Activated naive CD4-positive, alpha-beta T cell treated with anti-CD3 and anti-CD28 coated beads for 36 hours (primary cell): Measurements from ENCODE around the gene ANKRD10. TPM values are rescaled to one million over a fixed set of nuclear protein-coding genes. Genes with fewer than 3 reads are reported as not detected.

Experiments used
- CTCF ChIA-PET: fragments of 350-600 bp; sonication (Branson Sonifier 250); formaldehyde crosslinking; loops from one replicate; lab custom pipeline; 2021; ENCODE audit warnings: antibody characterized with exemption; lab: Charles Lee
- DNase-seq: peaks from one replicate; pipeline ENCODE4 v3.0.0-alpha.2; 2020
- H3K27ac Mint-ChIP-seq: one replicate; pipeline ENCODE4 v1.8.0; 2021; ENCODE audit warnings: mild to moderate bottlenecking, mixed read lengths
- H3K27me3 Mint-ChIP-seq: one replicate; pipeline ENCODE4 v1.8.0; 2021; ENCODE audit warnings: low read depth, mixed read lengths
- H3K36me3 Mint-ChIP-seq: one replicate; pipeline ENCODE4 v1.8.0; 2021; ENCODE audit warnings: low read depth, mixed read lengths
- H3K4me1 Mint-ChIP-seq: one replicate; pipeline ENCODE4 v1.8.0; 2021; ENCODE audit warnings: low read depth, mixed read lengths
- H3K4me3 Mint-ChIP-seq: one replicate; pipeline ENCODE4 v1.8.0; 2021; ENCODE audit warnings: mild to moderate bottlenecking, moderate library complexity, mixed read lengths
- H3K9me3 Mint-ChIP-seq: one replicate; pipeline ENCODE4 v1.8.0; 2021; ENCODE audit warnings: mixed read lengths
- intact Hi-C: fragments of 100-400 bp; cut with micrococcal nuclease; formaldehyde crosslinking; loops from one replicate; pipeline ENCODE4 v1.15.1; 2023
- total RNA-seq, 2 experiments: library from RNA; stranded (reverse); gene quantifications; one replicate each; pipeline ENCODE4 v1.2.3, GENCODE V29; 2021

ANKRD10 gene
- total RNA-seq, 2 experiments from 2014 or later: 79.8 to 82.5 TPM

GRCh38 chr13:110886870-110887596, 27.8 kb downstream of the ANKRD10 start:
- Mint-ChIP-seq H3K4me1 (peaks cover 5% of the 10 kb centered on the region), H3K36me3 (no peaks in the 10 kb centered on the region), H3K27ac (no peak overlapping the region), H3K9me3 (no peaks in the 10 kb centered on the region), H3K27me3 (no peaks in the 10 kb centered on the region), H3K4me3 (no peak overlapping the region)
- DNase-seq: no peak
- intact Hi-C loops: no loop called here
- CTCF ChIA-PET: no interaction called here

GRCh38 chr13:110885966-110886869, 28.7 kb downstream of the ANKRD10 start:
- Mint-ChIP-seq H3K27ac (no peak overlapping the region), H3K9me3 (no peaks in the 10 kb centered on the region), H3K27me3 (no peaks in the 10 kb centered on the region), H3K4me1 (peaks cover 5% of the 10 kb centered on the region), H3K4me3 (no peak overlapping the region), H3K36me3 (no peaks in the 10 kb centered on the region)
- CTCF ChIA-PET: no interaction called here
- intact Hi-C loops: no loop called here
- DNase-seq: no peak

GRCh38 chr13:110885516-110885915, 29.4 kb downstream of the ANKRD10 start:
- no peak for DNase-seq
- intact Hi-C loops: no loop called here
- Mint-ChIP-seq H3K27me3 (no peaks in the 10 kb centered on the region), H3K4me3 (no peak overlapping the region), H3K4me1 (peaks cover 5% of the 10 kb centered on the region), H3K9me3 (no peaks in the 10 kb centered on the region), H3K36me3 (peaks cover under 1% of the 10 kb centered on the region), H3K27ac (no peak overlapping the region)
- CTCF ChIA-PET: interaction anchor here (0.7 kb wide), 1 partner anchor 165 kb away, joined by 3 read pairs; no protein-coding TSS in a partner anchor

- intact Hi-C loops: no loop called here
- DNase-seq: no peak
- CTCF ChIA-PET: no interaction called here
- Mint-ChIP-seq H3K27ac (no peak overlapping the region), H3K4me3 (no peak overlapping the region), H3K27me3 (no peaks in the 10 kb centered on the region), H3K9me3 (no peaks in the 10 kb centered on the region), H3K36me3 (peaks cover 1% of the 10 kb centered on the region), H3K4me1 (peaks cover 5% of the 10 kb centered on the region)
Measured at GRCh38 chr13:110884517-110884916, 30.4 kb downstream of the ANKRD10 start.

GRCh38 chr13:110883542-110883941, 31.3 kb downstream of the ANKRD10 start:
- Mint-ChIP-seq H3K9me3 (no peaks in the 10 kb centered on the region), H3K4me1 (peaks cover 5% of the 10 kb centered on the region), H3K27me3 (no peaks in the 10 kb centered on the region), H3K4me3 (no peak overlapping the region), H3K27ac (no peak overlapping the region), H3K36me3 (peaks cover 1% of the 10 kb centered on the region)
- intact Hi-C loops: no loop called here
- no peak for DNase-seq
- CTCF ChIA-PET: interaction anchor here (0.7 kb wide), 1 partner anchor 238 kb away, joined by 3 read pairs; no protein-coding TSS in a partner anchor

- no peak overlapping the region for H3K4me3 Mint-ChIP-seq
- H3K27me3 Mint-ChIP-seq: no peaks in the 10 kb centered on the region
- no peak for DNase-seq
- CTCF ChIA-PET: no interaction called here
- peaks cover 1% of the 10 kb centered on the region for H3K36me3 Mint-ChIP-seq
- H3K27ac Mint-ChIP-seq: no peak overlapping the region
- intact Hi-C loops: no loop called here
- H3K4me1 Mint-ChIP-seq: peaks cover 5% of the 10 kb centered on the region
- H3K9me3 Mint-ChIP-seq: no peaks in the 10 kb centered on the region
Measured at GRCh38 chr13:110882972-110883371, 31.9 kb downstream of the ANKRD10 start.

GRCh38 chr13:110881839-110882627, 32.8 kb downstream of the ANKRD10 start:
- no peaks in the 10 kb centered on the region for H3K9me3 Mint-ChIP-seq
- H3K4me3 Mint-ChIP-seq: no peak overlapping the region
- peaks cover 1% of the 10 kb centered on the region for H3K36me3 Mint-ChIP-seq
- no peaks in the 10 kb centered on the region for H3K27me3 Mint-ChIP-seq
- peaks cover 5% of the 10 kb centered on the region for H3K4me1 Mint-ChIP-seq
- no peak overlapping the region for H3K27ac Mint-ChIP-seq
- CTCF ChIA-PET: interaction anchor here (0.6 to 1.4 kb wide), 2 partner anchors 34 to 426 kb away, joined by 3 read pairs; no protein-coding TSS in a partner anchor
- no peak for DNase-seq
- intact Hi-C loops: no loop called here

GRCh38 chr13:110880627-110881026, 34.2 kb downstream of the ANKRD10 start:
- CTCF ChIA-PET: no interaction called here

GRCh38 chr13:110879482-110879881, 35.4 kb downstream of the ANKRD10 start:
- Mint-ChIP-seq H3K9me3 (no peaks in the 10 kb centered on the region), H3K27ac (no peak overlapping the region), H3K4me1 (peaks cover 7% of the 10 kb centered on the region), H3K36me3 (peaks cover 1% of the 10 kb centered on the region), H3K4me3 (no peak overlapping the region), H3K27me3 (no peaks in the 10 kb centered on the region)
- intact Hi-C loops: no loop called here
- CTCF ChIA-PET: no interaction called here
- no peak for DNase-seq

More at GRCh38 chr13:110880627-110881026, 34.2 kb downstream of the ANKRD10 start:
- DNase-seq: no peak
- Mint-ChIP-seq H3K9me3 (no peaks in the 10 kb centered on the region), H3K27ac (no peak overlapping the region), H3K4me3 (no peak overlapping the region), H3K4me1 (peaks cover 5% of the 10 kb centered on the region), H3K36me3 (peaks cover 1% of the 10 kb centered on the region), H3K27me3 (no peaks in the 10 kb centered on the region)
- intact Hi-C loops: no loop called here

- intact Hi-C loops: no loop called here
- no peaks in the 10 kb centered on the region for H3K9me3 Mint-ChIP-seq
- no peak overlapping the region for H3K4me3 Mint-ChIP-seq
- DNase-seq: no peak
- no peaks in the 10 kb centered on the region for H3K27me3 Mint-ChIP-seq
- peaks cover 1% of the 10 kb centered on the region for H3K36me3 Mint-ChIP-seq
- no peak overlapping the region for H3K27ac Mint-ChIP-seq
- CTCF ChIA-PET: no interaction called here
- peaks cover 7% of the 10 kb centered on the region for H3K4me1 Mint-ChIP-seq
Measured at GRCh38 chr13:110877737-110878258, 37.1 kb downstream of the ANKRD10 start.

- no peak overlapping the region for H3K4me3 Mint-ChIP-seq
- peaks cover 1% of the 10 kb centered on the region for H3K36me3 Mint-ChIP-seq
- no peaks in the 10 kb centered on the region for H3K27me3 Mint-ChIP-seq
- CTCF ChIA-PET: interaction anchor here (0.6 kb wide), 2 partner anchors 126 to 281 kb away, joined by 3 read pairs; no protein-coding TSS in a partner anchor
- no peak for DNase-seq
- no peak overlapping the region for H3K27ac Mint-ChIP-seq
- H3K4me1 Mint-ChIP-seq: peaks cover 7% of the 10 kb centered on the region
- H3K9me3 Mint-ChIP-seq: no peaks in the 10 kb centered on the region
- intact Hi-C loops: no loop called here
Measured at GRCh38 chr13:110876609-110877008, 38.3 kb downstream of the ANKRD10 start.
